ENCODE data around the gene TACC3. TPM values are rescaled to one million over a fixed set of nuclear protein-coding genes. Genes with fewer than 3 reads are reported as not detected.

TACC3 gene
- total RNA-seq, 4 donors from 2014 or later, result 5.9 to 175 (median 23.1) TPM

DNA sequence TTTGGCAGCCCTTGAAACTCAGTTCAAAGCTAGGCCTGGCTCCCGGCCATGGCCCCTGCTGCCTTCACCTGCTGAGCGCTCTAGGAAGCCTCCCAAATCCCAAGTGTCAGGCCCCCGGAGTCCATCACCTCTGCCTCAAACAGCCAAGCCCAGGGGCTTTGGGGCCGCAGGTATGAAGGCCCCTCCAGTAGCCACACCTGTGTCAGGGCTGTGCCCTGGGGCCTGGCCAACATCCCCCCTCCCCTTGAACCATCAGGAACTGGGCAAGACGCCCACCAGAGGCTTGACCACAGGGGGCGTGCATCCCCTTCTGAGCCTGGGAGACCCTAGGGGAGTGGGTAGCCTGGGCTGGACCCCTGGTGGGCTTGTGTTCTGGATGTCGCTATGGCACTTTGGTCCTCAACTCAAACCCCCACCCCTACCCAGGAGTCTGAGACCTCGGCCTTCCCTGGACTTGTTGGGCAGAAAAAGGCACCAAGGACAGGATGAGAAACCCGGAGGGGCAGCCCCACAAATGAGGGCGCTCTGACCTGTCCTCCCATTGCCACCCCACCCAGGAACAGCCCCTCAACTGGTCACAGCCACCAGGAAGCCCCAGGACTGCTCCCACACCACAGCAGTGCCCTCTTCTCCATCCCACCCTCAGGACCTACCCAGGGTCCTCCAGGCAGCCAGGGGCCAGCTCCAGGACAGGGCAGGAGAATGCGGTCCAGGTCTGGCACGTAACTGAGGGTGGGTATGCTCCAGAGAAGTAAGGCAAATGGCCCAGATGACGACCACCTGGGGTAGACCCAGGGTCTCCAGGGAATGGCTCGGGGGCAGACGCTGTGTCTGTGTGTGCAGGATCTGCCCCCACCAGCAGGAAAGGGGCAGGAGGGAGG lies 5.0 kb upstream of the TACC3 start:
- WGBS, 2 donors (ENCODE audit: low coverage in 1 of 2), result 86% methylated on average over 15 of the region's 15 CpGs; no CpG with 5 or more reads in 1 of the 2 donors
- Histone ChIP-seq H3K4me3 (no peak overlapping the region), H3K4me1 (peaks cover 19 to 47% (median 36%) of the 10 kb centered on the region in 4 donors), H3K27ac (peak overlapping the region in 1 of 4 donors; percentile 25), H3K36me3 (peaks cover 0 to 9% (median 0%) of the 10 kb centered on the region in 4 donors), H3K27me3 (no peaks in the 10 kb centered on the region), H3K9me3 (no peaks in the 10 kb centered on the region)
- TF ChIP-seq, protein P1, sequence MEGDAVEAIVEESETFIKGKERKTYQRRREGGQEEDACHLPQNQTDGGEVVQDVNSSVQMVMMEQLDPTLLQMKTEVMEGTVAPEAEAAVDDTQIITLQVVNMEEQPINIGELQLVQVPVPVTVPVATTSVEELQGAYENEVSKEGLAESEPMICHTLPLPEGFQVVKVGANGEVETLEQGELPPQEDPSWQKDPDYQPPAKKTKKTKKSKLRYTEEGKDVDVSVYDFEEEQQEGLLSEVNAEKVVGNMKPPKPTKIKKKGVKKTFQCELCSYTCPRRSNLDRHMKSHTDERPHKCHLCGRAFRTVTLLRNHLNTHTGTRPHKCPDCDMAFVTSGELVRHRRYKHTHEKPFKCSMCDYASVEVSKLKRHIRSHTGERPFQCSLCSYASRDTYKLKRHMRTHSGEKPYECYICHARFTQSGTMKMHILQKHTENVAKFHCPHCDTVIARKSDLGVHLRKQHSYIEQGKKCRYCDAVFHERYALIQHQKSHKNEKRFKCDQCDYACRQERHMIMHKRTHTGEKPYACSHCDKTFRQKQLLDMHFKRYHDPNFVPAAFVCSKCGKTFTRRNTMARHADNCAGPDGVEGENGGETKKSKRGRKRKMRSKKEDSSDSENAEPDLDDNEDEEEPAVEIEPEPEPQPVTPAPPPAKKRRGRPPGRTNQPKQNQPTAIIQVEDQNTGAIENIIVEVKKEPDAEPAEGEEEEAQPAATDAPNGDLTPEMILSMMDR (IDR thresholded peaks at IDR 0.05), result no peak
- TF ChIP-seq POLR2A (IDR thresholded peaks at IDR 0.05) (no peak), EP300 (IDR thresholded peaks at IDR 0.05; ENCODE audit: low read depth) (no peak), POLR2AphosphoS5 (IDR thresholded peaks at IDR 0.05) (no peak)
- in situ Hi-C loops (cut with MboI; ENCODE audit: low pct_ligation_motif_present in 1 of 4, low pct_unique_long_range_greater_than_20kb in 1 of 4, low sequenced_read_pairs in 3 of 4) (no loop called here), intact Hi-C loops (cut with DNase I; ENCODE audit: low total_unique reads) (no loop called here)
- no peak for DNase-seq

DNA sequence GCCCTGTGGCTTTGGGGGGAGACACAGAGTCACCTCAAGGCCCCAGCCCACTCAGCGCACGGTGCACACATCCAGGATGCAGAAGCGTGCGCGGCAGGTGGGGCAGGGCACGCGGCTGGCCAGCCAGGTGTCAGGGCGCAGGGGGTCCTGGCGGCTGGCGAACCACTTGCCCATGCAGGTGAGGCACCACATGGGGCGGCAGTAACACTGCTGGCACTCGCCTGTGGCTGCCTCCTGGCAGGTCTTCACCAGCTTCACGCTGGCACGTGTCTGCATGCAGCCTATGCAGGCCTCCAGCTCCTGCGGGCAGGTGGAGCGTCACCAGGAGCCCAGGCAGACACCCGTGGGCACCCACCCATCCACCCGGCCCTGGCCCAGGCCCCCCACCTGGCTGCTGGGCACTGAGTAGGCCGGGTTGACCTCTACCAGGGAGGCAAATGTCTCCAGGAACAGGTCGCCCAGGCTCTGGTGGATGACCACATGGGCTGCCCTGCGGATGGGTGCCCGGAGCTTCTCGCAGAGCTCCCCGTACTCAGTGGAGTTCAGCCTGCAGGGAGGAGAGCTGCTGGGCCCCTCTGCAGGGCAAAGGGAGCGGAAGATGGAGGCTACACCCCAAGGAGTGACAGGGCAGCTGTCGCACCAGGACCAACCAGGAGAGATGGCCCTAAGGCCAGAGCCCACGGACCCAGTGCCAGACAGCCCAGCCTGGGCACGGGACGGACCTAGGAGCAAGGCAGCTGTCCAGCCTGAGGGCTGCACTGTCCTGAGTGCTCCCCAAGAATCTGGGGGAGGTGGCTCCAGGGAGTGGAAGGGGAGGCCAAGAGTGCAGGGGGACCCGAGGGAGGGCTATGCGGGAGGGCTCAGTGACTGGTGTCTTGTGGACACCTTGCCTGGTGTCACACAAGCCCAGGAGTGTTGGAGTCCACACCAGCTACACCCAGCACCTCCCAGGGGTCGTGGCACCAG lies 3.9 kb upstream of the TACC3 start:
- Histone ChIP-seq H3K4me3 (no peak overlapping the region), H3K4me1 (peaks cover 24 to 56% (median 44%) of the 10 kb centered on the region in 4 donors), H3K27ac (no peak overlapping the region), H3K36me3 (peaks cover 0 to 9% (median 0%) of the 10 kb centered on the region in 4 donors), H3K27me3 (no peaks in the 10 kb centered on the region), H3K9me3 (no peaks in the 10 kb centered on the region)
- 91% methylated on average over 23 of the region's 32 CpGs; no CpG with 5 or more reads in 1 of the 2 donors for WGBS, 2 donors (ENCODE audit: low coverage in 1 of 2)
- TF ChIP-seq EP300 (IDR thresholded peaks at IDR 0.05; ENCODE audit: low read depth), result no peak
- no peak for TF ChIP-seq POLR2A (IDR thresholded peaks at IDR 0.05)
- TF ChIP-seq POLR2AphosphoS5 (IDR thresholded peaks at IDR 0.05), result no peak
- TF ChIP-seq, protein P1 (IDR thresholded peaks at IDR 0.05), result no peak
- intact Hi-C loops (cut with DNase I; ENCODE audit: low total_unique reads) (no loop called here), in situ Hi-C loops (cut with MboI; ENCODE audit: low pct_ligation_motif_present in 1 of 4, low pct_unique_long_range_greater_than_20kb in 1 of 4, low sequenced_read_pairs in 3 of 4) (no loop called here)
- DNase-seq, result no peak

DNA sequence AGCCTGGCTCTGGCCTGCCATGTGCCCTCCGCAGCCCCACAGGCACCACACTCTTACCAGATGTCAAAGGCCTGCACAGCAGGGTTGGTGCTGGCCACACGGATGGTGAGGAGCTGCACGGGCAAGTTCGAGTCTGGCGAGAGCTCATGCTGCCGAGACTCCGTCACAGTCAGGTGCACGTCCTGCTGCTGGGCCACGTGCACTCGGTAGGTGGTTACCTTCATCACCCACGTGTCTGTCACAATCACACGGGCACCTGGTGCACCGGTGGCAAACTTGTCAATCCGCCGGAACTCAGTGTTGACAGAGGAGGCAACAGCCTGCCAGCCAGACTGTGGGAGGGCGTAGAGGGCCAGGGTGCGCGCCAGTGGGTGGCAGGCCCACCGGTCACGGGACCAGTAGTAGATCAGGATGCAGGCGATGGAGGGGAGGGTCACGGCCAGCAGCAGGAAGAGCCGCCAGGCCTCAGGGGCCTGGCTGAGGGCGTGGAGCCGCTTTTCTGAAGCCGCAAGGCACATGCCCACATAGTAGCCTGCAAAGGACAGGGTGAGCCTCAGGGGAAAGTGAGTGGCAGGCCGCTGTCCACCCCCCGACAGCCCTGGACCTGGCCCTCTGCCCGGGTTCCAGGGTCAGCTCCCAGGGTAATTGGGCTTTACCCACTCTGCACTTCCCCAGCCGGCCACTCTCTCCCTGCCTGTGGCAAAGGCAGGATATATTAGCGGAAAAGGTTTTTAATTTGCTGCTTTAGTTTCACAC lies 3.0 kb upstream of the TACC3 start:
- no peaks in the 10 kb centered on the region for H3K9me3 ChIP-seq
- TF ChIP-seq, protein P1 (IDR thresholded peaks at IDR 0.05), result no peak
- no peak for TF ChIP-seq POLR2A (IDR thresholded peaks at IDR 0.05)
- no peak for TF ChIP-seq EP300 (IDR thresholded peaks at IDR 0.05; ENCODE audit: low read depth)
- TF ChIP-seq POLR2AphosphoS5 (IDR thresholded peaks at IDR 0.05), result no peak
- no peaks in the 10 kb centered on the region for H3K27me3 ChIP-seq
- H3K4me3 ChIP-seq, result no peak overlapping the region
- intact Hi-C loops (cut with DNase I; ENCODE audit: low total_unique reads) (no loop called here), in situ Hi-C loops (cut with MboI; ENCODE audit: low pct_ligation_motif_present in 1 of 4, low pct_unique_long_range_greater_than_20kb in 1 of 4, low sequenced_read_pairs in 3 of 4) (no loop called here)
- H3K27ac ChIP-seq, result no peak overlapping the region
- DNase-seq, result no peak
- peaks cover 22 to 61% (median 45%) of the 10 kb centered on the region in 4 donors for H3K4me1 ChIP-seq
- peaks cover 0 to 9% (median 0%) of the 10 kb centered on the region in 4 donors for H3K36me3 ChIP-seq
- 81 to 84% methylated on average over 6 to 23 of the region's 31 CpGs for WGBS, 2 donors (ENCODE audit: low coverage in 1 of 2)
